ENCODE measurements around the gene CSMD2. TPM values are rescaled to one million over a fixed set of nuclear protein-coding genes. Genes with fewer than 3 reads are reported as not detected.

Gene CSMD2
- total and polyA plus RNA-seq, 2 of the 8 experiments (the other 6 are each of a cell fraction or from before 2014, with no cell fraction given), result 7.0 to 14.7 TPM

DNA sequence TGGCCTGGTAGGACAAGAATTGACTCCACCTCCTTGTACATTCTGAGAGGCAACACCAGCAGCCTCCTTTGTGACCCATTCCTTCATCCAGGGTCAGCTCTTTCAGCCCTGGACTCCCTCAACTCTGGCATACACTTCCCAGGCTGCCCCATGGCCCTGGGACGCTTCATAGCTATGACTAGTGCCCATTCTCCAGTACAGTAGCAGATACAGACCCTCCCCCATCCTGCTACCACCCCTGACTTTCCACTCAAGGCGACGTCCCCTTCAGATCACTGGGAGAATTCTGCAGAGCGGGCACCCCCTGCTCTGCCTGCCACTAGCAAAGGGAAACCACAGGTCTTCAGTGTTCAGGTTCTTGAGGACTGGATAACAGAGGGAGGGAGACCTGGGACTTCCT lies 400.9 kb downstream of the CSMD2 start:
- TF ChIP-seq BCL11A (IDR thresholded peaks at IDR 0.05; ENCODE audit: low read depth in 2 of 2, low read length in 2 of 2) (no peak), CTBP2 (IDR thresholded peaks at IDR 0.05; ENCODE audit: borderline replicate concordance, insufficient read depth, insufficient read length, low read length) (no peak), EGR1 (IDR thresholded peaks at IDR 0.05; ENCODE audit: borderline replicate concordance, low read depth, low read length) (no peak)
- H4K20me1 ChIP-seq (replicated peaks in 1 of 2; ENCODE audit: control insufficient read depth in 1 of 2, insufficient read depth in 2 of 2, low read length in 2 of 2), result no peaks in the 10 kb centered on the region
- H2BK5ac ChIP-seq (ENCODE audit: low read depth, low read length), result no peak overlapping the region
- H3K27ac ChIP-seq (ENCODE audit: low read depth, low read length), result no peak overlapping the region
- H3K4me1 ChIP-seq (replicated peaks in 1 of 4; ENCODE audit: control insufficient read depth in 3 of 4, insufficient read depth in 4 of 4, low read length in 3 of 4), result no peaks in the 10 kb centered on the region
- no peak overlapping the region for H4K8ac ChIP-seq (ENCODE audit: extremely low read depth, insufficient read depth, low read length)
- no peak overlapping the region for H3K56ac ChIP-seq (replicated peaks; ENCODE audit: insufficient read length, low read depth, low read length)
- no peak overlapping the region for H2AK5ac ChIP-seq (ENCODE audit: low read depth, low read length)
- H4K91ac ChIP-seq (replicated peaks; ENCODE audit: insufficient read length, low read length), result no peak overlapping the region
- H2BK15ac ChIP-seq (ENCODE audit: low read length), result no peak overlapping the region
- no peaks in the 10 kb centered on the region; the same call in 1 of the 2 replicates for H3K23me2 ChIP-seq (ENCODE audit: low read depth, low read length)
- no peaks in the 10 kb centered on the region for H3K27me3 ChIP-seq (replicated peaks in 1 of 4; ENCODE audit: control insufficient read depth in 3 of 4, extremely low read depth in 1 of 4, insufficient read depth in 3 of 4, low read length in 3 of 4)
- POLR2A ChIA-PET (ENCODE audit: partially characterized antibody), result interaction anchor here (1.1 kb wide), 1 partner anchor 10 kb away, joined by 4 read pairs; no protein-coding TSS in a partner anchor
- no peak overlapping the region for H2BK120ac ChIP-seq (replicated peaks; ENCODE audit: low read depth, low read length)
- H3K4me3 ChIP-seq (ENCODE audit: extremely low read depth in 1 of 4, insufficient read depth in 2 of 4, low read depth in 3 of 4, low read length in 4 of 4), result no peak overlapping the region
- no peak overlapping the region for H2AFZ ChIP-seq (ENCODE audit: low read length)
- H2BK12ac ChIP-seq (ENCODE audit: low read depth, low read length), result no peak overlapping the region
- no peak overlapping the region for H3K4ac ChIP-seq (replicated peaks; ENCODE audit: insufficient read length, low read depth, low read length)
- H3K23ac ChIP-seq (ENCODE audit: insufficient read length), result no peak overlapping the region
- CTCF ChIA-PET (ENCODE audit: partially characterized antibody), result interaction anchor here (1.2 kb wide), 1 partner anchor 43 kb away, joined by 5 read pairs; no protein-coding TSS in a partner anchor
- no peak overlapping the region for H2BK20ac ChIP-seq (ENCODE audit: low read length)
- H3K14ac ChIP-seq (ENCODE audit: insufficient read length), result no peak overlapping the region
- 84% methylated on average over 4 of the region's 4 CpGs; no CpG with 5 or more reads in 1 of the 2 experiments for WGBS, 2 experiments (ENCODE audit: extremely low coverage in 1 of 2, insufficient coverage in 1 of 2, insufficient read length in 1 of 2, insufficient replicate concordance in 2 of 2, low coverage in 1 of 2, low lambda C conversion rate in 2 of 2, missing lambda C conversion rate in 1 of 2)
- no peak overlapping the region for H4K5ac ChIP-seq (ENCODE audit: insufficient read length, low read depth, low read length)
- no peaks in the 10 kb centered on the region for H3K9me3 ChIP-seq (ENCODE audit: insufficient read depth in 2 of 2, low read depth in 1 of 2, low read length in 1 of 2)
- no peaks in the 10 kb centered on the region for H3K36me3 ChIP-seq (ENCODE audit: control insufficient read depth in 2 of 4, insufficient read depth in 4 of 4, low read length in 3 of 4)
- no peak overlapping the region for H3K9ac ChIP-seq (replicated peaks in 1 of 4; ENCODE audit: extremely low read depth in 1 of 4, low read depth in 3 of 4, low read length in 3 of 4)
- no peak overlapping the region for H3K4me2 ChIP-seq (ENCODE audit: insufficient read depth in 1 of 2, low read depth in 2 of 2, low read length in 2 of 2)
- no peak for FAIRE-seq
- H3K79me2 ChIP-seq (ENCODE audit: control insufficient read depth in 1 of 2, insufficient read depth in 2 of 2, low read length in 2 of 2), result no peaks in the 10 kb centered on the region
- no peak for DNase-seq (ENCODE audit: low read depth in 1 of 2, low spot score in 2 of 2)
- H3K18ac ChIP-seq (ENCODE audit: extremely low read depth, low read length), result no peak overlapping the region
- H3K79me1 ChIP-seq (ENCODE audit: low read depth, low read length), result no peaks in the 10 kb centered on the region
